Chondrocyte (in vitro differentiated cells): ENCODE measurements around the gene ACAD11. TPM values are rescaled to one million over a fixed set of nuclear protein-coding genes. Genes with fewer than 3 reads are reported as not detected.
A peak's percentile ranks its signal among the peaks of the same experiment; 100 is the strongest.

Source experiments
- DNase-seq: peaks from one replicate; pipeline ENCODE4 v3.0.0; 2021; ENCODE audit warnings: mixed read lengths, low spot score
- H3K27ac Mint-ChIP-seq: one replicate; pipeline ENCODE4 v1.8.0; 2021; ENCODE audit warnings: mild to moderate bottlenecking, moderate library complexity, mixed read lengths; ENCODE audit not compliant: unreplicated experiment
- H3K27me3 Mint-ChIP-seq: 2 replicates; pipeline ENCODE4 v1.8.0; 2021; ENCODE audit warnings: low read depth, mixed read lengths
- H3K36me3 Mint-ChIP-seq: 2 replicates; pipeline ENCODE4 v1.8.0; 2021; ENCODE audit warnings: low read depth, mixed read lengths
- H3K4me1 Mint-ChIP-seq: 2 replicates; pipeline ENCODE4 v1.8.0; 2021; ENCODE audit warnings: low read depth, mild to moderate bottlenecking, mixed read lengths
- H3K4me3 Mint-ChIP-seq: one replicate; pipeline ENCODE4 v1.8.0; 2021; ENCODE audit warnings: mild to moderate bottlenecking, moderate library complexity, mixed read lengths; ENCODE audit not compliant: unreplicated experiment
- H3K9me3 Mint-ChIP-seq: 2 replicates; pipeline ENCODE4 v1.8.0; 2021; ENCODE audit warnings: low read depth, mixed read lengths
- total RNA-seq: library from RNA; stranded (reverse); gene quantifications from 3 replicates; pipeline ENCODE4 v1.2.1, GENCODE V29; 2021
- TF ChIP-seq, protein P1 (sequence below): fragments of 200-600 bp; sonication (generic); IDR thresholded peaks from 2 replicates; pipeline ENCODE4 v1.5.0; 2021; ENCODE audit warnings: antibody characterized with exemption, mild to moderate bottlenecking, moderate library complexity

The ACAD11 gene
- total RNA-seq, 1 donor from 2014 or later: 16.8 TPM

DNA sequence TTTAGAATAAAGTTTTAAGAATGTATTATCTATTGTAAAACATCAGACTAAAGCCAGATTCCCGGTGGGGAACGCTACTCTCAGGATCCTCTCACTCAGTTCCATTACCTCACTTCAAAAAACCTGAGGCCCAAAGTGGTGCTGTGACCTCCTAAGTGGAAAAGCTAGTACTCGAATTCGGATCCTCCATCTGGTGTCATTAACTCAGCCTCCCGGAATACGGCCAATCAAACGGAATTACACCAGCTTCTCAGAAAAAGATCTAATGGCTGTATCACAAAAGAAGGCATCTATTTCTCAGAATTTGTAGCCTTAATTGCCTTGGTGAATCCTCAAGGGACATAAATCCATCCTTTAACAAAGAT lies 627 bp downstream of the ACAD11 start:
- TF ChIP-seq, protein P1, sequence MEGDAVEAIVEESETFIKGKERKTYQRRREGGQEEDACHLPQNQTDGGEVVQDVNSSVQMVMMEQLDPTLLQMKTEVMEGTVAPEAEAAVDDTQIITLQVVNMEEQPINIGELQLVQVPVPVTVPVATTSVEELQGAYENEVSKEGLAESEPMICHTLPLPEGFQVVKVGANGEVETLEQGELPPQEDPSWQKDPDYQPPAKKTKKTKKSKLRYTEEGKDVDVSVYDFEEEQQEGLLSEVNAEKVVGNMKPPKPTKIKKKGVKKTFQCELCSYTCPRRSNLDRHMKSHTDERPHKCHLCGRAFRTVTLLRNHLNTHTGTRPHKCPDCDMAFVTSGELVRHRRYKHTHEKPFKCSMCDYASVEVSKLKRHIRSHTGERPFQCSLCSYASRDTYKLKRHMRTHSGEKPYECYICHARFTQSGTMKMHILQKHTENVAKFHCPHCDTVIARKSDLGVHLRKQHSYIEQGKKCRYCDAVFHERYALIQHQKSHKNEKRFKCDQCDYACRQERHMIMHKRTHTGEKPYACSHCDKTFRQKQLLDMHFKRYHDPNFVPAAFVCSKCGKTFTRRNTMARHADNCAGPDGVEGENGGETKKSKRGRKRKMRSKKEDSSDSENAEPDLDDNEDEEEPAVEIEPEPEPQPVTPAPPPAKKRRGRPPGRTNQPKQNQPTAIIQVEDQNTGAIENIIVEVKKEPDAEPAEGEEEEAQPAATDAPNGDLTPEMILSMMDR: no peak
- Mint-ChIP-seq H3K4me1 (peaks cover 38% of the 10 kb centered on the region), H3K27me3 (no peaks in the 10 kb centered on the region), H3K36me3 (no peaks in the 10 kb centered on the region), H3K4me3 (peak overlapping the region; percentile 95), H3K27ac (peak overlapping the region; percentile 98), H3K9me3 (no peaks in the 10 kb centered on the region)
- no peak for DNase-seq

DNA sequence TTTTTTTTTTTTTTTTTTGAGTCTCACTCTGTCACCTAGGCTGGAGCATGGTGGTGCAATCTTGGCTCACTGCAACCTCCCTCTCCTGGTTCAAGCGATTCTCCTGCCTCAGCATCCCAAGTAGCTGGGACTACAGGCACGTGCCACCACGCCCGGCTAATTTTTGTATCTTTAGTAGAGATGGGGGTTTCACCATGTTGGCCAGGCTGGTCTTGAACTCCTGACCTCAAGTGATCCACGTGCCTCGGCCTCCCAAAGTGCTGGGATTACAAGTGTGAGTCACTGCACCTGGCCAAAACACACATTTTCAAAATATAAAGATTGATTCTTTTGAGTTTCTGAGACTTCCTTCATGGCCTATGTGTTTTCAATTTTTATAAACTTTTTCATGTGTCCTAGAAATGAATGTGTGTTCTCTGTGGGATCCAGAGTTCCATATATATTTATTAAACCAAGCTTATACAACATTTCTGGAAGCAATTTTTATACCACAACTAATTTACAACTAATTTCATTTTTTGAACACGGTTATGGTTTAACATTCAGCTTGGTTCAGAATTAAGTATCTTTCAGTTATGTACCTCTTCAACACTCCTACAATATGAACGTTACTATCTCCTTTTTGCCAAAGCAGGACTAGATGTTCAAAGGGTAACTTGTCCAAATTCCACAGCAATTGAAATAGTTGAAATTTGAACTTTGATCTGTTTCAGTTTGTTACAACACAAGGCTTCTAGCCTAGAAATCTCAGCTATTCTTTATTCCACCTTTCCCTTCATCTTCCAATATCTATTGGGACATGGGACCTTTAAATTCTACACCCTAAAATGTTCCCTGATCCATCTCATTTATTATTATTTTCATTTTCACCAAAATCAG lies 1.5 kb downstream of the ACAD11 start:
- TF ChIP-seq, protein P1: no peak
- Mint-ChIP-seq H3K27ac (peak overlapping the region; percentile 98), H3K4me3 (peak overlapping the region; percentile 95), H3K9me3 (no peaks in the 10 kb centered on the region), H3K36me3 (no peaks in the 10 kb centered on the region), H3K4me1 (peaks cover 32% of the 10 kb centered on the region), H3K27me3 (no peaks in the 10 kb centered on the region)
- no peak for DNase-seq

DNA sequence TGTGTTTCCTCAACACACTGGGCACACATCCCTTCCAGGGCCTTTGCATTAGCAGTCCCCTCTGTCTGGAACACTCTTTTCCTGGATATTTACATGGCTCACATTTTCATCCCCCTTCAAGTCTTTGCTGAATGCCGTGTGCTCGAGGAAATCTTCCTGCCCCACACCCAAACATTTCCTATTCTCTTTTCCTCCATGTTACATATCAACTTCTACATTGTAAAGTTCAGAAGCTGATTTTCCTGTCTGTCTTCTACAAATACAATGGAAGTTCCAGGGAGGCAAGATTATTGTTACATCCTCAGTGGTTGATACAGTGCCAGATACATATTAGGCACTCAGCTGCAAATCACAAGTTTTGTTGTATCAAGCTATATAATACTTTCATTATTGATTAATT lies 4.1 kb downstream of the ACAD11 start:
- Mint-ChIP-seq H3K4me1 (peaks cover 18% of the 10 kb centered on the region), H3K4me3 (no peak overlapping the region), H3K36me3 (no peaks in the 10 kb centered on the region), H3K27me3 (no peaks in the 10 kb centered on the region), H3K9me3 (no peaks in the 10 kb centered on the region), H3K27ac (no peak overlapping the region)
- TF ChIP-seq, protein P1: no peak
- DNase-seq: no peak

DNA sequence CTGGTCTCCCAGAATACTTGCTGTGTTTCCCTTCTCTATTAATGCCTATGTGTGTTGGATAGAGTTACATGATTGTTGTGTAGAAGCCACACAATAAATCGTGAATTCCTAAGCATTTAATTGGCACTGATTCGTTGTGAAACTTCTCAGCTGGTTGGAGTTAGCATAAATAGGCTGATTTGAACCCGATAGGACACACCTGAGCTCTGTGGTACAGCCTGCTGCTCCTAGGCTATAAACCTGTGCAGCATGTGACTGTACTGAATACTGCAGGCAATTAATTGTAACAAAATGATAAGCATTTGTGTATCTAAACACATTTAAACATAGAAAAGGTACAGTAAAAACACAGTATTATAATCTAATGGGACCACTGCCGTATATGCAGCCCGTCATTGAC lies 4.9 kb downstream of the ACAD11 start:
- DNase-seq: no peak
- no peaks in the 10 kb centered on the region for H3K27me3 Mint-ChIP-seq
- H3K27ac Mint-ChIP-seq: no peak overlapping the region
- H3K4me1 Mint-ChIP-seq: peaks cover 18% of the 10 kb centered on the region
- H3K36me3 Mint-ChIP-seq: no peaks in the 10 kb centered on the region
- no peak overlapping the region for H3K4me3 Mint-ChIP-seq
- no peaks in the 10 kb centered on the region for H3K9me3 Mint-ChIP-seq
- TF ChIP-seq, protein P1: no peak

DNA sequence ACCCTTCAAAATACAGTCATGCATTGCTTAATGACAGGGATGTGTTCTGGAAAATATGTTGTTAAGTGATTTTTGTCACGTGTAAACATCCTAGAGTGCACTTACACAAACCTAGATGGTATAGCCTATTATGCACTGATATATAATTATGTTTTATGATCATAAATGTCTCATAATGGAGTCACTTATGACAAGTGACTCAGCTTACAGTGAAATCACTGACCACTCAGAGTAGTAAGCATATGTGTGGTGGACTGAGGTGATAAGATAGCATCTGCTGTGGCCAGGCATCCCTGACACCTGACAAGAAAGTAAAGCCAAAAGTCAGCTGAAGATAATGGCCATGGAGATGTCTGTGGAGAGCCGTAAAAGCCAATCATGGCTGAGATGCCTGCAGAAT lies 5.4 kb downstream of the ACAD11 start:
- no peaks in the 10 kb centered on the region for H3K9me3 Mint-ChIP-seq
- H3K36me3 Mint-ChIP-seq: no peaks in the 10 kb centered on the region
- DNase-seq: no peak
- no peak overlapping the region for H3K4me3 Mint-ChIP-seq
- TF ChIP-seq, protein P1: no peak
- H3K27me3 Mint-ChIP-seq: no peaks in the 10 kb centered on the region
- no peak overlapping the region for H3K27ac Mint-ChIP-seq
- H3K4me1 Mint-ChIP-seq: peaks cover 17% of the 10 kb centered on the region
